ENCODE measurements around the gene EXD3.
"Not testable (repeated sequence)": the region's sequence is repeated elsewhere in the genome, so short reads cannot be mapped to it uniquely, and the experiment has no call there.

Gene EXD3

GRCh38 chr9:137354845-137355760, 67.9 kb downstream of the EXD3 start:
- no peak for DNase-seq

GRCh38 chr9:137354153-137354844, 68.7 kb downstream of the EXD3 start:
- DNase-seq: no peak

DNA sequence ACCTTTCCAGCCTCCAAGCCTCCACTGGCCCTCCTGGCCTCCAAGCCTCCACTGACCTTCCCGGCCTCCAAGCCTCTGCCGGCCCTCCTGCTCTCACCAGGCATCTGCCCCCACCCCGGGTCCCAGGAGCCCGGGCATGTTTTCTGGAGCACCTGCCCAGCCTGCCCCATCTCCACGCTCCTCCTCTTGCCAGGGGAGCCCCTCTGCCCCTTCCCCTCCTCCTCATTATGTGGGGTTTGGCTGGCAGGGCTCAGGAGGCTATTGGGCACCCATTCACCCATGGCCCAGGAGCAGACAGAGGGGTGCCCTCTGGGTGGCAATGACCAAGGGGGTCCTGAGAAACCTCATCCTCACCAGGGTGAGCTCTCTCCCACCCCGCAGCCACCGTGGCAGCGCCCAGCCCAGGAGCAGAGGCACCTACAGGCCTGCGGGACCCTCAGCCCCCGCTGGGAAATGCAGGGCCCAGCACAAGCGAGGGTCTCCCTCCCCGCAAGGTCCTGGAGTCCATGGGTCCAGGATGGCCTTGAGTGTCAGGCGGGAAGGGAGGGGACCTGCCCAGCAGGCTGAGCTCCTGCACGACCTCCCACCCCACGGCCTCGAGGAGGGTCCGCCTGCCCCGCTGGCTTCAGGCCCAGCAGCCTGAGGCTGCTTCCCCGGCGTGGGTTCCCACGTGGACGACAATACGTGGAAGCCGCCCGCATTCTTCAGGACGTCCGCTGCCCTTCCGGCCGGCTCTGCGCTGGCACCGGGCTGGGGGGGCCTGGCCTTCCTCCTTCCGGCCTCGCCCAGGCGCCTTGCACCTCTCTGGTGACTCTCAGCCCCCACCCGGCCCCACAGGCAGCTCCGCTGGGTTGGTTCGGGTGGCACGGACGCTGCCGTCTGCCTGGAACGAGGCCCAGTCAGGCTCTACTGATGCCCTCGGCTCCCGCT, 69.5 kb downstream of the EXD3 start:
- no peak for DNase-seq

- DNase-seq: no peak
Measured at GRCh38 chr9:137352511-137353222, 70.3 kb downstream of the EXD3 start.

- DNase-seq: no peak
Measured at GRCh38 chr9:137351781-137352501, 71.0 kb downstream of the EXD3 start.

GRCh38 chr9:137350696-137351584, 72.0 kb downstream of the EXD3 start:
- DNase-seq: no peak

GRCh38 chr9:137349471-137350033, 73.4 kb downstream of the EXD3 start:
- no peak for DNase-seq

GRCh38 chr9:137348769-137349470, 74.0 kb downstream of the EXD3 start:
- no peak for DNase-seq

GRCh38 chr9:137347928-137348327, 75.0 kb downstream of the EXD3 start:
- DNase-seq: no peak

DNA sequence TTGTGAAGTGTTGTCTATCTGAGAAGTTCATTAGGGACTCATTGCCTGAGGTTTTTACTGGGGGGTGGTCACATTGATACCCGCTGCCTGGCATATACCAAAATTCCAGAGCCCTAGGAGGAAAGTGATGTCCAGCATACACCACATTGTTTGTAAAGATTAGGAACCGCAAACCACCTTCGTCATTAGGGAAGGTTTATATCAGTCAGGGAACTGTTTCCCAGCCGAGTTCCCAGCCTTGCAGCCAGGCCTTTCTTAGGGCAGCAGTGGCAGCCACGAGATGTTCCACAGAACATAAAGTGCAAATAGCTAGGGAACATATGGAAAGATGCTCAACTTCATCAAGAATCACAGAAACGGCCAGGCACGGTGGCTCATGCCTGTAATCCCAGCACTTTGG, 80.5 kb downstream of the EXD3 start:
- no peak for DNase-seq

- DNase-seq: no peak
Measured at GRCh38 chr9:137341227-137341626, 81.7 kb downstream of the EXD3 start.

DNA sequence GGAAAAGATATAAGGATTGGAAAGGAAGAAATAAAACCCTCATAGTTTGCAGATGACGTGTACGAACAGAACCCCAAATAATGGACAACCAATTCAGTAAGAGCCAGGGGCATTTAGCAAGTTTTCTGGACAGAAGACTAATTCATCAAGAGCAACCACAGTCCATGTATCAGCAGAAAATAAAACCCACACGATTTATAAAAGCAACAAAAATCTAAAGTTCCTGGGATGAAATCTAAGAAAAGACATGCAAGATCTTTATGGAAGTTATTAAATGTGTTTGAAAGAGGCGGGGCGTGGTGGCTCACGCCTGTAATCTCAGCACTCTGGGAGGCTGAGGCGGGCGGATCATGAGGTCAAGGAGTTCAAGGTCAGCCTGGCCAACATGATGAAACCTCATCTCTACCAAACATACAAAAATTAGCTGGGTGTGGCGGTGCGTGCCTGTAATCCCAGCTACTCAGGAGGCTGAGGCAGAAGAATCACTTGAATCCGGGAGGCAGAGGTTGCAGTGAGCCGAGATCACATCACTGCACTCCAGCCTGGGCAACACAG, 83.0 kb downstream of the EXD3 start:
- not testable (repeated sequence) for DNase-seq

- DNase-seq: no peak
Measured at GRCh38 chr9:137339045-137339907, 83.7 kb downstream of the EXD3 start.

DNA sequence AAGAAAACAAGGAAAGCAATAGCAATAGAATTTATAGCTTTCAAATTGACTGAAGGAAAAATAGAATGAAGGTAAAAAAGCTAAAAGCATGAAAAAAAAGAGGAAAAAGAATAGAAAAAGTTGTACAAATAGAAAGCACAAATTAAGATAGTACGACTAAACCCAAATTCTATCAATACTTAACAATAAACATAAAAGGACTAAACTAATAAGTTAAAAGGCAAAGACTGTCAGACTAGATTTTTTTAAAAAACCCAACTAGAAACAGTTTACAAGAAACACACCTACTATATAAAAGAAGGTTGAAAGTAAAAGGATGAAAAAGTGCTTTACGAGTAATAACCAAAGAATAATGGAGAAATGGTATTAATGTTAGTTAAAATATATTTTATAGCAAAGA, 86.2 kb downstream of the EXD3 start:
- no peak for DNase-seq

GRCh38 chr9:137333016-137333671, 89.8 kb downstream of the EXD3 start:
- no peak for DNase-seq

- DNase-seq: no peak
Measured at GRCh38 chr9:137331929-137332328, 91.0 kb downstream of the EXD3 start.

DNA sequence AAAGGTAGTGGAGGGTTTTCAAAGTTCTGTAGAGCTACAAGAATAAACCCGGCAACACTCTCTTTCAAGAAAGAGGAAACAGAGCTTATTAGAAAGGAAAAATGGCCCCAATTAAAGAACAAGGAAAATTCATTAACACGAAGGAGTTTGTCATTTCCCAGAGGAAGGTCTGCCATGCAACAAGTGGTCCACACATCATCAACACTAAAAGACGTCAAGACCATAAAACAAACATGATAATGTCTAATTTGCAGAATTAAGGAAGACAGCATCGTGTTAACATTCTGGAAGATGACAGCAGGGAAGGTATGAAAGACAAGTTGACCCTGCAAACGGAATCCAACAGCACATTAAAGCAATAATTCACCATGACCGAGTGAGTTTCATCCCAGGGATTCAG, 92.3 kb downstream of the EXD3 start:
- DNase-seq: no peak

DNA sequence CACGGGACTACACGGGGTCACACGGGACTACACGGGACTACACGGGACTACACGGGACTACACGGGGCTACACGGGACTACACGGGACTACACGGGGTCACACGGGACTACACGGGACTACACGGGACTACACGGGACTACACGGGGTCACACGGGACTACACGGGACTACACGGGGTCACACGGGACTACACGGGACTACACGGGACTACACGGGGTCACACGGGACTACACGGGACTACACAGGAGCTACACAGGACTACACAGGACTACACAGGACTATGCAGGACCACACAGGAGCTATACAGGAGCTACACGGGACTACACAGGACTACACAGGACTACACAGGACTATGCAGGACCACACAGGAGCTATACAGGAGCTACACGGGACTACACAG, 93.4 kb downstream of the EXD3 start:
- not testable (repeated sequence) for DNase-seq
